ENCODE data around the gene IPMK. TPM values are rescaled to one million over a fixed set of nuclear protein-coding genes. Genes with fewer than 3 reads are reported as not detected.
A peak's percentile ranks its signal among the peaks of the same experiment; 100 is the strongest.

IPMK gene
- total RNA-seq, 1 experiment from 2014 or later: 5.5 TPM

DNA sequence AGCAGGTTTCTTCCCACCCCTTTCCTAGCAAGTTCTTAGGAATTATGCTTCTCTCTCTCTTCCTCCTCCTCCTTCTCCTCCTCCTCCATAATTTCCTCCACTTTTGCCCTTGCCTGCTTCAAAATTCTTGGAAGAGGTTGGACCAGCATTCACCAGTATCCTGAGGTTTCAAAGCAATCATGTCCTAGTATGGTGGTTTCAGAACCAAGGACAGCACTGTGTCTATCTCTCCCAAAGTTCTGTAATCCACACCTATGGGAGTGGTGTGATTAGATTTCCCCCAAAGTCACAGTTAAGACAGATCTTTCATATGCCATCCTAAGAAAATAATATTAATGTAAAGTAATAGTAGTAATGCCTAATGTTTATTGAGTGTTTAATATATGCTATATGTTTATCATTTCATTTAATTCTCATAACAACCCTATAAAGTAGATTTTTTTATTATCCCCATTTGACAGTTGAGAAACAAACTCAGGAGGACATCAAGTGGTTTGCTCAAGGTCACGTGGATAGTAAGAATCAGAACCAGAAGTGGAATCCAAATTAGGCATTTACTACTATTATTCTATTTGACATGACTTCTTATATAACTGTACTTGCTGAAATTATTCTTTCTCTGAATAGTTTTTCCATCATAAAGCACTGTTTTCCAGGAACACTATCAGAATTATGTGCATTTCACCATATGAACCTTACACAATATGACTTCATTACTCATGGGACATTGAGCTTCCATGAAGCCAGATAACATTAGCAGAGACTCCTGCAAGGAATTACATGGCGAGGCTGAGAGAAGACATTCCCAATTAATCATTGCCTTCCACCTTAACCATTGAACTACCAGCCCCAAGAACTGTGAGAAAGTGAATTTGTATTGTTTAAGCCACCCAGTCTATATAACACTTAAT lies 91.4 kb downstream of the IPMK start:
- H3K27me3 ChIP-seq (ENCODE audit: insufficient read depth, low read length): no peaks in the 10 kb centered on the region
- ChIA-PET CTCF (interaction anchor here (0.7 to 3.6 kb wide), 7 partner anchors 13 to 217 kb away, joined by 3 to 119 read pairs (median 4); partner anchors contain the start of gene TFAM), RAD21 (ENCODE audit: low non-redundant PET in 1 of 2, low total read pairs in 2 of 2, uncharacterized antibody in 2 of 2, unreplicated experiment in 2 of 2) (no interaction called here), POLR2A (no interaction called here)
- no peak overlapping the region for H2AFZ ChIP-seq (ENCODE audit: low read depth, low read length, poor library complexity, severe bottlenecking)
- H3K9ac ChIP-seq (ENCODE audit: low read length): no peak overlapping the region
- H3K36me3 ChIP-seq (ENCODE audit: control insufficient read depth in 1 of 2, insufficient read depth in 2 of 2, low read length in 2 of 2): no peaks in the 10 kb centered on the region
- no peaks in the 10 kb centered on the region for H3K79me2 ChIP-seq (ENCODE audit: insufficient read depth, low read length)
- no peaks in the 10 kb centered on the region for H3K9me3 ChIP-seq (ENCODE audit: control insufficient read depth in 1 of 2, insufficient read depth in 1 of 2, low read depth in 1 of 2, low read length in 2 of 2)
- H3K9me2 ChIP-seq (ENCODE audit: insufficient read depth): no peaks in the 10 kb centered on the region
- ATAC-seq: no peak
- no TSS peak for BruUV-seq (replicated peaks)
- intact Hi-C loops (cut with micrococcal nuclease): loop anchor here (5.0 kb wide), 1 partner anchor 216 kb away; no protein-coding TSS in a partner anchor
- H3K4me3 ChIP-seq (replicated peaks in 1 of 2; ENCODE audit: low read depth in 1 of 2, low read length in 2 of 2): no peak overlapping the region
- no peak overlapping the region for H3K4me2 ChIP-seq (ENCODE audit: low read length)
- DNase-seq (ENCODE audit: low read depth, low spot score): no peak
- H3K4me1 ChIP-seq (ENCODE audit: control insufficient read depth in 1 of 2, insufficient read depth in 2 of 2, low read length in 2 of 2): no peaks in the 10 kb centered on the region; a peak in 1 of 4 replicates
- H3K27ac ChIP-seq (ENCODE audit: low read depth, low read length): no peak overlapping the region
- no peaks in the 10 kb centered on the region for H4K20me1 ChIP-seq (ENCODE audit: insufficient read depth)
- TF ChIP-seq, protein P1, sequence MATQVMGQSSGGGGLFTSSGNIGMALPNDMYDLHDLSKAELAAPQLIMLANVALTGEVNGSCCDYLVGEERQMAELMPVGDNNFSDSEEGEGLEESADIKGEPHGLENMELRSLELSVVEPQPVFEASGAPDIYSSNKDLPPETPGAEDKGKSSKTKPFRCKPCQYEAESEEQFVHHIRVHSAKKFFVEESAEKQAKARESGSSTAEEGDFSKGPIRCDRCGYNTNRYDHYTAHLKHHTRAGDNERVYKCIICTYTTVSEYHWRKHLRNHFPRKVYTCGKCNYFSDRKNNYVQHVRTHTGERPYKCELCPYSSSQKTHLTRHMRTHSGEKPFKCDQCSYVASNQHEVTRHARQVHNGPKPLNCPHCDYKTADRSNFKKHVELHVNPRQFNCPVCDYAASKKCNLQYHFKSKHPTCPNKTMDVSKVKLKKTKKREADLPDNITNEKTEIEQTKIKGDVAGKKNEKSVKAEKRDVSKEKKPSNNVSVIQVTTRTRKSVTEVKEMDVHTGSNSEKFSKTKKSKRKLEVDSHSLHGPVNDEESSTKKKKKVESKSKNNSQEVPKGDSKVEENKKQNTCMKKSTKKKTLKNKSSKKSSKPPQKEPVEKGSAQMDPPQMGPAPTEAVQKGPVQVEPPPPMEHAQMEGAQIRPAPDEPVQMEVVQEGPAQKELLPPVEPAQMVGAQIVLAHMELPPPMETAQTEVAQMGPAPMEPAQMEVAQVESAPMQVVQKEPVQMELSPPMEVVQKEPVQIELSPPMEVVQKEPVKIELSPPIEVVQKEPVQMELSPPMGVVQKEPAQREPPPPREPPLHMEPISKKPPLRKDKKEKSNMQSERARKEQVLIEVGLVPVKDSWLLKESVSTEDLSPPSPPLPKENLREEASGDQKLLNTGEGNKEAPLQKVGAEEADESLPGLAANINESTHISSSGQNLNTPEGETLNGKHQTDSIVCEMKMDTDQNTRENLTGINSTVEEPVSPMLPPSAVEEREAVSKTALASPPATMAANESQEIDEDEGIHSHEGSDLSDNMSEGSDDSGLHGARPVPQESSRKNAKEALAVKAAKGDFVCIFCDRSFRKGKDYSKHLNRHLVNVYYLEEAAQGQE (IDR thresholded peaks at IDR 0.05; ENCODE audit: low read depth): peak; percentile 73
- TF ChIP-seq SP1 (IDR thresholded peaks at IDR 0.05; ENCODE audit: low read depth): no peak

DNA sequence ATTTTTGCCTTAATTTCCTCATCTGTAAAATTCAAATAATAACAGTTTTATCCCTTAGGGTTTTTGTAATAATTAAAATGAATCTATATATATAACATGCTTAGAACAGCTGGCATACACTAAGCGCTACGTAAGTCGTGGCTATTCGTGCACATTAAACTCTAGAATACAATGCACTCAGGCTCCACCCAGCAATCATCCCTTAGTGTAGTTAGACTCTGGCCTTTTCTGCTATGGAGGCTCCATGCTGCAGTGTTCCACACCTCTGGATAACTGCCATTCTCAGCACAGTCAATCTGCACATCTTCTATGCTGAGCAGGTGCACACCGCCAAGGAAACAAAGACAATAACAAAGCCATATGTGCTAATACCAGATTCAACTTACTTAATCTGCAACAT lies 92.9 kb downstream of the IPMK start:
- no TSS peak for BruUV-seq (replicated peaks)
- no peak overlapping the region for H3K9ac ChIP-seq (ENCODE audit: low read length)
- H3K4me2 ChIP-seq (ENCODE audit: low read length): no peak overlapping the region
- POLR2A ChIA-PET: no interaction called here
- H3K4me3 ChIP-seq (replicated peaks in 1 of 2; ENCODE audit: low read depth in 1 of 2, low read length in 2 of 2): no peak overlapping the region
- H3K9me3 ChIP-seq (ENCODE audit: control insufficient read depth in 1 of 2, insufficient read depth in 1 of 2, low read depth in 1 of 2, low read length in 2 of 2): no peaks in the 10 kb centered on the region
- ATAC-seq (no peak), DNase-seq (ENCODE audit: low read depth, low spot score) (no peak)
- H3K9me2 ChIP-seq (ENCODE audit: insufficient read depth): no peaks in the 10 kb centered on the region
- RAD21 ChIA-PET (ENCODE audit: low non-redundant PET in 1 of 2, low total read pairs in 2 of 2, uncharacterized antibody in 2 of 2, unreplicated experiment in 2 of 2): no interaction called here
- H3K36me3 ChIP-seq (ENCODE audit: control insufficient read depth in 1 of 2, insufficient read depth in 2 of 2, low read length in 2 of 2): no peaks in the 10 kb centered on the region
- CTCF ChIA-PET: no interaction called here
- H4K20me1 ChIP-seq (ENCODE audit: insufficient read depth): no peaks in the 10 kb centered on the region
- no peaks in the 10 kb centered on the region; the same call in 1 of the 2 replicates for H3K27me3 ChIP-seq (ENCODE audit: insufficient read depth, low read length)
- no peak overlapping the region for H2AFZ ChIP-seq (ENCODE audit: low read depth, low read length, poor library complexity, severe bottlenecking)
- no peaks in the 10 kb centered on the region for H3K79me2 ChIP-seq (ENCODE audit: insufficient read depth, low read length)
- H3K4me1 ChIP-seq (ENCODE audit: control insufficient read depth in 1 of 2, insufficient read depth in 2 of 2, low read length in 2 of 2): no peaks in the 10 kb centered on the region; a peak in 1 of 4 replicates
- intact Hi-C loops (cut with micrococcal nuclease): loop anchor here (5.0 kb wide), 1 partner anchor 217 kb away; no protein-coding TSS in a partner anchor
- H3K27ac ChIP-seq (ENCODE audit: low read depth, low read length): no peak overlapping the region
- TF ChIP-seq RAD21 (IDR thresholded peaks at IDR 0.05; ENCODE audit: low read depth) (no peak), SRF (IDR thresholded peaks at IDR 0.05; ENCODE audit: low read depth) (no peak), CBX3 (IDR thresholded peaks at IDR 0.05; ENCODE audit: low read depth) (no peak), SIN3A (IDR thresholded peaks at IDR 0.05; ENCODE audit: low read depth) (no peak), EGR1 (IDR thresholded peaks at IDR 0.05; ENCODE audit: low read depth) (no peak)
- TF ChIP-seq, protein P2, sequence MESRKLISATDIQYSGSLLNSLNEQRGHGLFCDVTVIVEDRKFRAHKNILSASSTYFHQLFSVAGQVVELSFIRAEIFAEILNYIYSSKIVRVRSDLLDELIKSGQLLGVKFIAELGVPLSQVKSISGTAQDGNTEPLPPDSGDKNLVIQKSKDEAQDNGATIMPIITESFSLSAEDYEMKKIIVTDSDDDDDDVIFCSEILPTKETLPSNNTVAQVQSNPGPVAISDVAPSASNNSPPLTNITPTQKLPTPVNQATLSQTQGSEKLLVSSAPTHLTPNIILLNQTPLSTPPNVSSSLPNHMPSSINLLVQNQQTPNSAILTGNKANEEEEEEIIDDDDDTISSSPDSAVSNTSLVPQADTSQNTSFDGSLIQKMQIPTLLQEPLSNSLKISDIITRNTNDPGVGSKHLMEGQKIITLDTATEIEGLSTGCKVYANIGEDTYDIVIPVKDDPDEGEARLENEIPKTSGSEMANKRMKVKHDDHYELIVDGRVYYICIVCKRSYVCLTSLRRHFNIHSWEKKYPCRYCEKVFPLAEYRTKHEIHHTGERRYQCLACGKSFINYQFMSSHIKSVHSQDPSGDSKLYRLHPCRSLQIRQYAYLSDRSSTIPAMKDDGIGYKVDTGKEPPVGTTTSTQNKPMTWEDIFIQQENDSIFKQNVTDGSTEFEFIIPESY (IDR thresholded peaks at IDR 0.05; ENCODE audit: extremely low read depth, insufficient replicate concordance, low read length): no peak
- TF ChIP-seq, protein P3, sequence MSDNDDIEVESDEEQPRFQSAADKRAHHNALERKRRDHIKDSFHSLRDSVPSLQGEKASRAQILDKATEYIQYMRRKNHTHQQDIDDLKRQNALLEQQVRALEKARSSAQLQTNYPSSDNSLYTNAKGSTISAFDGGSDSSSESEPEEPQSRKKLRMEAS (IDR thresholded peaks at IDR 0.05): no peak

Data from HCT116 (cell line).